ENCODE measurements around the gene EXO5.

DNA sequence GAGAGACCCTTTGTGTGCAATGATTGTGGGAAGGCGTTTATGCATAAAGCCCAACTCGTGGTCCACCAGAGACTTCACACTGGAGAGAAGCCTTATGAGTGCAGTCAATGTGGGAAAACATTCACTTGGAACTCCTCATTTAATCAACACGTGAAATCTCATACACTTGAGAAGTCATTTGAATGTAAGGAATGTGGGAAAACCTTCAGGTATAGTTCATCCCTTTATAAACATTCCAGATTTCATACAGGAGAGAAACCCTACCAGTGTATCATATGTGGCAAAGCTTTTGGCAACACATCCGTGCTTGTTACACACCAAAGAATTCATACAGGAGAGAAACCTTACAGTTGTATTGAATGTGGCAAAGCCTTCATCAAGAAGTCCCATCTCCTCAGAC is 38.4 kb downstream of the EXO5 start:
- TF ChIP-seq, protein P1, sequence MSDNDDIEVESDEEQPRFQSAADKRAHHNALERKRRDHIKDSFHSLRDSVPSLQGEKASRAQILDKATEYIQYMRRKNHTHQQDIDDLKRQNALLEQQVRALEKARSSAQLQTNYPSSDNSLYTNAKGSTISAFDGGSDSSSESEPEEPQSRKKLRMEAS (IDR thresholded peaks at IDR 0.05): no peak
- no peak for TF ChIP-seq RAD21 (IDR thresholded peaks at IDR 0.05; ENCODE audit: low read depth)
- no peak for TF ChIP-seq TAF1 (IDR thresholded peaks at IDR 0.05; ENCODE audit: low read depth)
- TF ChIP-seq REST (IDR thresholded peaks at IDR 0.05; ENCODE audit: low read depth): no peak
